ENCODE results near the gene DNAL1.

DNA sequence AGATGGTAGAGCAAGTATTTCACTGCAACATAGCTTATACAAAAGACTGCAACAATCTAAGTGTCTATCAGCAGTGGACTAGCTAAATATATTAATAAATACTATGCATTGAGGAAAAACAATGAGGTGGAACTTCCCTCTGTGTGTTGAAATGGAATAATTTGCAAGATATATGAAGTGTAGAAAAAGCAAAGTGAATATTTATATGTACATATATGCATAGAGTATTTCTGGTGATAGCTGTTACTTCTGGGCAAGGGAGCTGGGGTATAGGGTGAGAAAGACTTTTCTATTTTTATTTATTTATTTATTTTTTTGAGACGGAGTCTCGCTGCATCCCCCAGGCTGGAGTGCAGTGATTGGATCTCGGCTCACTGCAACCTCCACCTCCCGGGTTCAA, 33.9 kb downstream of the DNAL1 start:
- TF ChIP-seq, protein P1, sequence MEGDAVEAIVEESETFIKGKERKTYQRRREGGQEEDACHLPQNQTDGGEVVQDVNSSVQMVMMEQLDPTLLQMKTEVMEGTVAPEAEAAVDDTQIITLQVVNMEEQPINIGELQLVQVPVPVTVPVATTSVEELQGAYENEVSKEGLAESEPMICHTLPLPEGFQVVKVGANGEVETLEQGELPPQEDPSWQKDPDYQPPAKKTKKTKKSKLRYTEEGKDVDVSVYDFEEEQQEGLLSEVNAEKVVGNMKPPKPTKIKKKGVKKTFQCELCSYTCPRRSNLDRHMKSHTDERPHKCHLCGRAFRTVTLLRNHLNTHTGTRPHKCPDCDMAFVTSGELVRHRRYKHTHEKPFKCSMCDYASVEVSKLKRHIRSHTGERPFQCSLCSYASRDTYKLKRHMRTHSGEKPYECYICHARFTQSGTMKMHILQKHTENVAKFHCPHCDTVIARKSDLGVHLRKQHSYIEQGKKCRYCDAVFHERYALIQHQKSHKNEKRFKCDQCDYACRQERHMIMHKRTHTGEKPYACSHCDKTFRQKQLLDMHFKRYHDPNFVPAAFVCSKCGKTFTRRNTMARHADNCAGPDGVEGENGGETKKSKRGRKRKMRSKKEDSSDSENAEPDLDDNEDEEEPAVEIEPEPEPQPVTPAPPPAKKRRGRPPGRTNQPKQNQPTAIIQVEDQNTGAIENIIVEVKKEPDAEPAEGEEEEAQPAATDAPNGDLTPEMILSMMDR (IDR thresholded peaks at IDR 0.05; ENCODE audit: low read length): no peak
- no peak for TF ChIP-seq EZH2 (IDR thresholded peaks at IDR 0.05; ENCODE audit: borderline replicate concordance, low read length)
